Posterior cingulate gyrus (tissue), 11 donors: ENCODE results near the gene NDUFA11.
A peak's percentile ranks its signal among the peaks of the same experiment; 100 is the strongest.

Experiments used
- DNase-seq, 10 donors: peaks; one replicate each; pipeline versions ENCODE4 v3.0.0 to v3.0.0-alpha.2; 2020 to 2021; ENCODE audit warnings: mixed read lengths in 3 of 10
- intact Hi-C: fragments of 100-400 bp; cut with DNase I; formaldehyde crosslinking; loops from one replicate; pipeline ENCODE4 v1.15.1; 2023

Gene NDUFA11

DNA sequence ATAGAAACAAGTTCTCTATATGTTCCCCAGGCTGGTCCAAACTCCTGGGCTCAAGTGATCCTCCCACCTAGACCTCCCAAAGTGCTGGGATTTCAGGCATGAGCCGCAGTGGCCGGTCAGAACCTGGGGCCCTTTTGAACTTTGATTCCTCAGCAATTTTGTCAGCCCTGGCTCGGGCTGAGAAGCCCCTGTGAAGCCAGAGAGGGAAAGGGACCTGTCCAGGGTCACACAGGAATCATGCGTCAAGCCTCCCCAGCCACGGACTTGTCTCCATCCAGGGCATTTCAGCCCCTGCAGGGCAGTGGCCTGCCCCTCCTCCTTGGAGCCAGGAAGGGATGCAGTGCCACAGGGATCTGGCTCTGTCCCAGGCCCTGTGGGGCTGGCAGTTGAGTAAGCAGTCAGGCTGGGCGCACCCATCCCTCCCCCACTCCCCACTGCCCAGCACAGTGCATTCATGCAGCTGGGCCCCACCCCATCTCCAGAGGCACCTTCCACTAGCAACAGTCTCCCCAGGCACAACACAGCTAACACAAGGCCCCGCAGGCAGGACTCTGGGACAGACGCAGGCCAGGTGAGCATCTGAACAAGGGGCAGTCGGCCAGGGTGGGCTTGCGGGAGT, 10.3 kb upstream of the NDUFA11 start, which contains the start of gene CAPS:
CAPS (plus strand) TSS at position 516 of the 619 bp plus-strand sequence. CDS start 153 bp downstream, outside the sequence.
- DNase-seq: peak in 1 of 10 donors; percentile 52
- intact Hi-C loops: no loop called here

DNA sequence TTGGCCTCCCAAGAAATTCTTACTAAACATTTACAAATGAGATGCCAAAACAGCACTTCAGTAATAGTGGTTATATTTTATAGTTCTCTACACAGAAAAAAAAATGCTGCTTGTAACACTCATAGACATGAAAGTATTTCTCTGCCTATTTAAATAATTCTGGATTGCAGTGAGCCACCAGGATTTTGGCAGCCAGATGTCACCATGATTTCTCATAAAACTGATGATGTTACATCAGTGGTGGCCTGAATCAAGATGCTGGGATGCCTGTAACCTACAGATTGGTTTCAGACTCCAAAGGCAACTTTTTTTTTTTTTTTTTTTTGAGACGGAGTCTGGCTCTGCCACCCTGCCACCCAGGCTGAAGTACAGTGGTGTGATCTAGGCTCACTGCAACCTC, 7.8 kb upstream of the NDUFA11 start:
- intact Hi-C loops: no loop called here
- DNase-seq: no peak

DNA sequence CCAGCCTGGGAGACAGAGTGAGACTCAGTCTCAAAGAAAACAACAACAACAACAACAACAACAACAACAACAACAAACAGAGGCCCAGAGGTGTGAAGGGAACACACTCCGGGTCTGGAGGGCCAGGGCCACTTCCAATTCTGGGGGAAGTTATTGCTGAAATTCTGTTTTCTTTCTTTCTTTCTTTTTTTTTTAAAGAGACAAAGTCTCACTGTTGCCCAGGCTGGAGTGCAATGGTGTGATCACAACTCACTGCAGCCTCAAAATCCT, 7.0 kb upstream of the NDUFA11 start:
- DNase-seq: no peak
- intact Hi-C loops: no loop called here

DNA sequence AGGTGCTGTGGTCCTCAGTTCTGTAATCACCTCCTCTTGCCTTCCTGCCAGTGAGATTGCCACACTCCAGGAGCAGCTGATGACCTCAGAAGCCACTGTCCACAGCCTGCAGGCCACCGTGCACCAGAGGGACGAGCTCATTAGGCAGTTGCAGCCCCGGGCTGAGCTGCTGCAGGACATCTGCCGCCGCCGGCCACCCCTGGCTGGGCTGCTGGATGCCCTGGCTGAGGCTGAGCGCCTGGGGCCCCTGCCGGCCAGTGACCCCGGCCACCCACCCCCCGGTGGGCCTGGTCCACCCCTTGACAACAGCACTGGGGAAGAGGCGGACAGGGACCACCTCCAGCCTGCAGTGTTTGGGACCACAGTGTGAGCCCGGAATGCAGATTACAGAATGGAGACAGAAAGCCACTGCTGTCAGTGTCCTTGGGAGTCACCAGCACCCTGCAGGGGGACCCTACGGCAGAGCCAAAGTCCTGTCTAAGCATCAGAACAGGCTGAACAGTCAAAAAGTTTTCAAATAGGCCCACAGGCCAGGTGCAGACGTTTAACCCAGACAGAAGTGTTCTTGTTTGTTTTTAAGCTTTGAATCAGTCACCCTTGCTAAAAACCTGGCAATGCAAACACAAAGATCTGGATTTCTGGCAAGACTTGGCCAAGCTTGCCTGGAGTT, 5.3 kb upstream of the NDUFA11 start:
- DNase-seq: no peak
- intact Hi-C loops: no loop called here

DNA sequence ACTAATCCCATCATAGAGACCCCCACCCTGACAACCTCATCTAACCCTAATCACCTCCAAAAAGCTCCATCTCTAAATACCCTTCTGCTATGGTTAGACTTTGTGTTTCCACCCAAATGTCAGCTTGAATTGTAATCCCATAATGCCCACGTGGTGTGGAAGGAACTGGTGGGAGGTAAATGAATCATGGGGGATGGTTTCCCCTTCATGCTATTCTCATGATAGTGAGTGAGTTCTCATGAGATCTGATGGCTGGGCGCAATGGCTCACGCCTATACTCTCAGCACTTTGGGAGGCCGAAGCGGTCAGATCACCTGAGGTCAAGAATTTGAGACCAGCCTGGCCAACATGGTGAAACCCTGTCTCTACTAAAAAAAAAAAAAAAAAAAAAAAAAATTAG, 3.7 kb upstream of the NDUFA11 start:
- intact Hi-C loops: no loop called here

DNA sequence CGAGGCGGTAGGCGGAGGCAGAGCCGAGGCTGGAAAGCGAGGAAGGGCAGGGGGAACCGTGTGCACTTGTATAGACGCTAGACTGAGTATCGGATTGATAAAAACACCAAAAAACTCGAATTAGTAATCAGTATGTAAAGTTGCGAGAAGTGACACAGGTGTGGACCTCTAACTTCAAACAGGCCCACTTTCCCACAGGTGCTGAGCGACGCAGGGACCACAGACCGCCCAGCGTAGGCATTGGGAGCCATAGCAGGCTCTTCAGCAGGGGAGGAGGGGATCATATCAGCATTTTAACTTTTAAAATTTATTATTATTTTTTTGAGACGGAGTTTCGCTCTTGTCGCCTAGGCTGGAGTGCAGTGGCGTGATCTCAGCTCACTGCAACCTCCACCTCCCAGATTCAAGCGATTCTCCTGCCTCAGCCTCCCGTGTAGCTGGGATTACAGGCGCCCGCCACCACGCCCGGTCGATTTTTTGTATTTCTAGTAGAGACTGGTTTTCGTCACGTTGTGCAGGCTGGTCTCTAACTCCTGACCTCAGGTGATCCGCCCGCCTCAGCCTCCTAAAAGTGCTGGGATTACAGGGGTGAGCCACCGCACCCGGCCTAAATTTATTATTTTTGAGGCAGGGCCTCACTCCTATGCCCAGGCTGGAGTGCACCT, 1.7 kb upstream of the NDUFA11 start:
- intact Hi-C loops: no loop called here
- DNase-seq: no peak

More for the DNA sequence above, 3.7 kb upstream of the NDUFA11 start:
- no peak for DNase-seq

DNA sequence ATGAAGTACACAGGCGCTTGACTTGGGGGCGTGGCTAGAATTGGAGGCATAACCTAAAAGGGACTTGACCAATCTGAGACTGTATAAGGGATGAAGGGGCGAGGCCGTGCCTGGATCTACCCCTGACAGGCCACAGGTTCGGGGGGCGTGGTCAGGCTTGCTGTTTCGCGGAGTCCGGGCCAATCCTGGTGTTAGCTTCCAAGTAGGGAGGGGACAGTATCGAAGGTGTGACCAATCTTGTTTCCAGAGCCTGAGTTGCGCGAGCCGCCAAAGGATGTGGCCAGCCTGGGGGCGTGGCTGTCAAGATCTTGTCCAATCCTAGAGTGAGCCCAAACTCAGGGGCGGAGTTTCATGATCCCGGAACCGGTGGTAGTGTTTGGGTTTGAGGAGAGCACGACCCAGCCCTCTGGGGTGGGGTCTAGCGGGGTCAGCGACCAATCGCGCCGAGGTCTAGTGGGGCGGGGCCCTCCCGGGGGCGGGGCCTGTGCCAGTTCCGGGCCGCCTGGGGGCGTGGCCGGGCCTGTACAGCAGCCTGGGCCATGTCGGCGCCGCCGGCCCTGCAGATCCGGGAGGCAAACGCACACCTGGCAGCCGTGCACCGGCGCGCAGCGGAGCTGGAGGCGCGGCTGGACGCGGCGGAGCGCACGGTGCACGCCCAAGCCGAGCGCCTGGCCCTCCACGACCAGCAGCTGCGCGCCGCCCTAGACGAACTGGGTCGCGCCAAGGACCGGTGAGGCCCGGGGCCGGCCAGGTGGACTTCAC, 943 bp upstream of the NDUFA11 start, which contains the start of gene VMAC:
VMAC (plus strand) TSS at position 521 of the 762 bp plus-strand sequence; CDS start at position 540, 19 bp downstream.
- DNase-seq: peak; percentile 98 to 100 (median 99)
- intact Hi-C loops: loop anchor here (5.0 kb wide), 2 partner anchors 73 to 112 kb away; partner anchors contain the start of genes DUS3L and RANBP3

DNA sequence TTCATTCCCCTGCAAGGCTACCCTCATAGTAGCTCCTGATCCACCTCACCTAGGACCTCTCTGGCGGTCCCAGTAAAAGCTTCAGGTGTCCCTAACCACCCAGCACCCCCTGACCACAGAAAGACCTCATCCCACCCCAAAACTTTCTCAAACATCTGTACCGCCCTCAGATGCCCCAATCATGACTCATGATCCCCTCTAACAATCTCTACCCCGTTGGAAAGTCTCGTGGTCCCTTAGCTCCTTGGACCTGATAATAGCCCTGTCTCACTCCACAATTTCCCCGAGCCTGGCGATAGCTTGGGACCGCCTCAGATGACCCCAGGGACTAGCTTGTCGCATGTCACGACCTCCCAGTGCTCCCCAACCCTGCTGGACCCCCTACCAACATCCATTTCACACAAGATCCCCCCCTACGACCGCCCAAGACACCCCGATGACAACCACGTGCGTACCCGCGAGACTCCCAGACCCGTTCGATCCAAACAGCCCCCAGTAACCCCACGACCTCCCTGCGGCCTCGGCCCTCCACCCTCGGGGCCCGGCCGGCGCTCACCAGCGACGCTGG, 450 bp downstream of the NDUFA11 start:
- no peak for DNase-seq
- intact Hi-C loops: loop anchor here (5.0 kb wide), 2 partner anchors 74 to 111 kb away; partner anchors contain the start of genes DUS3L and RANBP3

DNA sequence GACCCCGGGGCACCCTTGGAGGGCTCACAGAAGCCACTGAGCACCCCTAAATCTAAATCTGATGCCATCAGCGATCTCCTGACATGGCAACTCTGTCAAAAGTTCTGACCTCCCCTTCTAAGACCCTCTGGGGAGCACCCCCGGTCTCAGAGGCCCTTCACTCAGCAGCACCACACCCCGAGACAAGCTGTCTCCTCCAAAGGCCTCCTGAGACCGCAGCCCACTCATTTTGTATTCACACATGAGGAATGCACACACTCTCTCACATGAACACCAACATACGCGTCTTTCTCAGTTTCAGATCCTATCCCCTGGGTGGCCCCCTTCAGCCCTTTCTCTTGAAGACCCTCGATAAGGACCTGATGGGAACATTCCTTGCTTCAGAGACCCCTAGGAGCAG, 2.6 kb downstream of the NDUFA11 start:
- intact Hi-C loops: loop anchor here (5.0 kb wide), 2 partner anchors 76 to 109 kb away; partner anchors contain the start of genes DUS3L and RANBP3
- no peak for DNase-seq

DNA sequence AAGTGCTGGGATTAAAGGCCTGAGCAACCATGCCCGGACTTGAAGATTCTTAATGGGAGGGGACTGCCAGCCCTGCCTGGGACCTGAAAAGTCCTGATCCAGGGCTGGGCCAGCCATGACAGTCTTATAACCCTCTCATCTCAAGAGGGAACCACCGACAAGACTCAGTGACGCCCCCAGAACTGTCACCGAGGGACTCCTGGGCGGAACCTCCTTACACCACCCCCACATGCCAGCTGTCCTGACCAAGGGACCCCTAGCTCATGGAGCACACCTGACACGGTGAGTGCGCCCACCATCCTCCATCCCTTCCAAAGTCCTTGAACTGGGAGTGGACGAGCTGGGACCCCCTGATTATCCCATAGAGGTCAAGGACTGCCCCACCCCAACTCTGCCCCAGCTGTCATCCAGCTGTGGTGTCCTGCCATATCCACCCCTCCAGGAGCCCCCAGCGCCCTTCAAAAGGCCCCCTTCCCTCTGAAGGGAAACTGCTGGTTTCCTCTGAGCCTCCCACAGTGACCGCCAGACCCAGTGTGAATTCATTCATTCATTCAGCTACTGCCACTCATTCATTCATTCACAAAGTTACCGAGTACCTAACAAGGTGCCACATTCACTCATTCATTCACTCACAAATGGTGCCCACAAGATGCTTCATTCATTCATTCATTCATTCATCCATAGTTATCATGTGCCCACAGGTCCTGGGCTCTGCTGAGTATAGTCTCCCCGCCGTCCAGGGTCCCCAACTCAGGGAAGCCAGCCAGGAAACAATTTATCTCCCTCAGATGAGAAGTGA, 3.7 kb downstream of the NDUFA11 start:
- DNase-seq: no peak
- intact Hi-C loops: loop anchor here (5.0 kb wide), 2 partner anchors 77 to 108 kb away; partner anchors contain the start of genes DUS3L and RANBP3

DNA sequence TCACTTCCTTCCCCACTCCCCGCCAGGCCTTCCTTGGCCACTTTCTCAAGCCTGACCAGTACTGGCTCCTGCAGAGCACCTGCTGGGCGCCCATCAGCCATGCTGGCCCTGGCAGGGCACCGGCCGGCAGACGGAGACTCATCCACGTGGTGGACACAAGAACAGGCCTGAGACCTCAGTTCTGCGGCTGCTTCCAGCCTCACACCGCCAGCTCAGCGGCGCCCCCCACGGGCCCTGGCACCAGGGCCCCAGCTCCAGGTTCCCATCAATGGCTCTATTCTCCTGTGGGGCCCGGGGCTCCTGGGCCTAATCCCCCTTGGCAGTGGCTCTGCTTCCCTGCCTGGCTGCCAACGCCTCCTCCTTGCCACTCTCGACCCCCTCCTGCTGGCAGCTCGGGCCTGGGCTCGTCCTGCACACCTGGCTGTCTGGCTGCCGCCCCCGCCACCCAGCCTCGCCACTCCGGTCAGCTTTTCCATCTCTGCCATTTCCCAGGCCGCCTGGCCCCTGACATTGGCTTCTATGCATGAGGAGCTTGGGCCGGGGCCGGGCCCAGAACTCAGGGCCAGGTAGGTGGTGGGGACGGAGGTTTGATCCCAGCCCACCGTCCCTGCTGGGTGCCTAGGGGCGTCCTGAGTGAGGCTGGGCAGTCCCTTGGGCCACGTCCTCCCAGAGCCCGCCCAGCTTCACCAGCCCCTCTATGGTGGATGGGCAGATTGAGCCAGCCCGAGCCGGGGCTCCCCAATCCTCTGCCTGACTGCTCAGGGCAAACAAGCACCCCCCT, 6.2 kb downstream of the NDUFA11 start:
- intact Hi-C loops: no loop called here

DNA sequence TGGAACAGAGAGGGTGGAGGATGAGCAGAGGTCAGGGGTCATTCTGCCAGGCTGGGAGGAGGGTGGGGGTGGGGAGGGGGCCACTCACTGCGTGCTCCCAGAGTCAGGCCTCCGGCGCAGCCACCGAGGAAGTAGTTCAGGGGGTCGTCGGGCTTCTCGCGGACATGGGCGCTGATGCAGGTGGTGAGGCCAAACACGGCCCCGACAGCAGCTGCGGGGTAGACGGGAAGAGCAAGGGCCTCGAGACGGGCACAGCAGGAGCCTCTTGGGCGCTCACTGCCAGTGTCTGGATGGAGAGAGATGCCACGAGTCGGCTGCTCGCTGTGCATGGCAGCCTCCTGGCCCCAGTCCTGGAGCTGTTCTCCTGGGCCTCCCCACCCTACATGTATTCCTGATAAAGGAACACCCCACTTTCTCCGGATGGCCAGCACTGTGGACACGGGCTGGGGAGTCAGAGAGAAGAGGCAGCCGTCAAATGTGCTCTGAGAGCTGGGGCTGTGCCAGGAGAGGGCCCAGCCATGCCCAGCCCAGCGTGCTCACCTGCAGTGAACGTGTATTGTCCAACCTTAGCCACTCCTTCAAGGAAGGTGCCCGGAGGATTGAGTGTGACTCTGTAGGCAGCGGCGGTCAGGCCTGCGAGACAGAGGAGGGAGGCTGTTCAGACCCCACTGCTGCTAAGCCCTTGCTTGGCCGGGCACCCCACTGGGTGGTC, 7.1 kb downstream of the NDUFA11 start:
- DNase-seq: no peak
- intact Hi-C loops: no loop called here

More for the DNA sequence above, 6.2 kb downstream of the NDUFA11 start:
- DNase-seq: no peak

DNA sequence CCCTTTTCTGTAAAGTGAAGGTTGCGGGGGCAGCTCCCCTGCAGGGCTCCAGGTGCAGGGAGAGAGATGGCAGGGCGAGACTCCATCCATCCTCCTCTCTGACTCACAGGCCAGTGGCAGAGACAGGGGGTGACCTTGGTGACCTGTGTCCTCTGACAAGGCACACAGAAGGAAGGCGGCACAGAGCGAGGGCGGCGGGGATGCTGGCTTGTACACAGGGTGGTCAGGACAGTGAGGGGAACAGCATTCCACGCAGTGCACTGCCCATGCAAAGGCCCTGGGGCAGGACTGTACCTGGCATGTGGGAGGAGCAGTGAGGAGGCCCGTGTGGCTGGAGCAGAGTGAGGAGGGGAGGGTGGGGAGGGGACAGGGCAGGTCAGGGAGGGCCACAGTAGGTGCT, 7.7 kb downstream of the NDUFA11 start:
- intact Hi-C loops: no loop called here
- DNase-seq: no peak

DNA sequence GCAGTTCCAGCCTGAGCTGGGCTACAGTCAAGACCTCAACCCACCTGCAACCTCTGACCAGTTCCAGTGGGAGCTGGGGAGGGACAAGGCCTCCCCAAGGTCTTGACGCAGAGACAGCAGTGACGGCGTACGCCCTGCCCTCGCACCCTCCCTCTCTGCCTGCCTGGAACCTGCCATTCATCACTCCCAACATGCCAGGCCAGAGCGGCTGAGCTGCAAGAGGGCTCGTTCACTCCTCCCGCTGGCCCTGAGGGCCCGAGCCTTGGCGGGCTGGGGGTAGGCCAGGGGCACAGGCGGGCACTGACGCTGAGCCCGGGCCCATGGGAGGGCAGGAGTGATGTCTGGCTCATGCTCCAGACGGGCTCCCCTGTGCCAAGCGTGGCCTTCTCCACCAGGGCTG, 8.2 kb downstream of the NDUFA11 start:
- intact Hi-C loops: no loop called here
- DNase-seq: no peak

DNA sequence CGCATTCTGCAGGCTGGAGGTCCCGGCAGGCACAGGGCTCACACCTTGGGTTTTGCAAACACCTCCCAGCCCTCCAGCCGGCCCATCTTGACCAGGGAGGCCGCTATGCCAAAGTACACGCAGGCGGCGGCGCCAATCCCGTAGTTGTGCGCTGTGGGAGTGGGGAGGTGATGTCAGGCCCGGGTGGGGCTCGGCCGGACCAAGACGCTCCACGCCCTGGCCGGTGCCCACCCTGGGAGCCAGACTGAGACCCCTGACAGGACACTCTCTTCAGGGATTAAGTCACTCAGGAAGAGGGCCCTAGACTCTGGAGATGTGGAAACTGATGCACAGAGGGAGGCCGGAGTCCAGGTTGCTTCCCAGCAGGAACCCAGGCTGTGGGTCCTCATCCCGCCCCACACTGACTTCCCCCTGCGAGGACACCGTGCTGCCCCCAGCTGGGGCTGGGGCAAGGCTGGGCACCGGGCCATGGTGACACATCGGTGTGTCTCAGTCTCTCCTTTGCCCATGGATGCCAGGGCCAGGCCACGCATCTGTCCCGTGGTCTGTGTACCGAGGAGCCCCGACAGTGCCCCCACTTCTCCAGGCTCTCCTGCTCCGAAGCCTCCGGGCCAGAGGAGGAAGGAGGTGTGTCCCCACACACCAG, 8.8 kb downstream of the NDUFA11 start:
- DNase-seq: no peak
- intact Hi-C loops: no loop called here

DNA sequence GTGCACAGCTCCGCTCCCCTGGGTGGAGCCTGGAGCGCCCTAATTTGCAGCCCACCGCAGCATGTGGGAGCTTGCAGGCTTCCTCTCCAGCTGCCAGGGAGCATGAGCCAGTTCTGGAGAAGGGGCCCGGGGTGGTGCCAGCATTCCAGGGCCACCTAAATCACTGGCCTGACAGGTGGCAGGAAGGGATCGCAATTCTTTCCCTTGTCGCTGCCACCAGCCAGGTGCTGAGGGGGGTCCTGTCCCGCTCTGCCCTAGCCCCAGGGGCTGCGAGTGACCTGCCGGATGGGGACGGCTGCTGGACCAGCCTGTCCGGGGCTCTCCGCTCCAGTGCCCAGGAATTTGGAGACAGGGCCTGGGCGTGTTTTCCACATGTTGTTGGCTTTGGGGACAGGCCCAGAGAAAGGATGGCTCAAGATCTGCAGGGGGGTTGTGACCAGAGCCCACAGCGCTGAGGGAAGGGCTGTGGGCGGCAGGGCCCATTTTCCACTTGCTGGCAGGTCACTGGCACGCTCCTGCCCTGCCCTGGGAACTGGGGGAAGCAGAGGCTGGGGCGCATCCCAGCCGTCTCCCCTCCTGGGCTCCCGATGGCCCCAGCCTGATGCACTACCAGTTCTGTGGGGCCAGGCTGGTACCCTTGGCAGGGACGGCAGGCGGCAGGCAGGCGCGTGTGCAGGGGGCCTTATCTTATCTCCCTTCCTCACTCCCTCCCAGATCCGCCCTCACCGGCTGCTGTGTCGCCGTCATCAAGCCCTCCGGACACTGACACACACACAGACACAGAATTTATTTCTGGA, 9.5 kb downstream of the NDUFA11 start:
- intact Hi-C loops: no loop called here

More for the DNA sequence above, 9.5 kb downstream of the NDUFA11 start:
- DNase-seq: no peak
